BLaER1 treated with 17β-estradiol and CSF1 and Interleukin-3, amounts not matched to agents 10 nM and 100 nM (cell line): ENCODE data around the gene SHROOM3.
A peak's percentile ranks its signal among the peaks of the same experiment; 100 is the strongest.

ENCODE experiments used
- H3K27ac ChIP-seq, 11 experiments: shearing (Covaris generic); formaldehyde crosslinking; 2 replicates each; pipeline ENCODE4 v1.8.1; 2022
- H3K27me3 ChIP-seq, 11 experiments: shearing (Covaris generic); formaldehyde crosslinking; 2 replicates each; pipeline ENCODE4 v1.8.1; 2022
- H3K36me3 ChIP-seq, 11 experiments: shearing (Covaris generic); formaldehyde crosslinking; 2 replicates each; pipeline ENCODE4 v1.8.1; 2022
- H3K4me1 ChIP-seq, 10 experiments: shearing (Covaris generic); formaldehyde crosslinking; 2 replicates each; pipeline ENCODE4 v1.8.1; 2022
- H3K4me2 ChIP-seq, 11 experiments: shearing (Covaris generic); formaldehyde crosslinking; 2 replicates each; pipeline ENCODE4 v1.8.1; 2022
- H3K4me3 ChIP-seq, 10 experiments: shearing (Covaris generic); formaldehyde crosslinking; 2 replicates each; pipeline ENCODE4 v1.8.1; 2022
- H3K9ac ChIP-seq, 11 experiments: shearing (Covaris generic); formaldehyde crosslinking; 2 replicates each; pipeline ENCODE4 v1.8.1; 2022
- H3K9me3 ChIP-seq, 11 experiments: shearing (Covaris generic); formaldehyde crosslinking; replicated peaks in 1 of 11; 2 replicates each; pipeline ENCODE4 v1.8.1; 2022
- H4K20me1 ChIP-seq, 11 experiments: shearing (Covaris generic); formaldehyde crosslinking; 2 replicates each; pipeline ENCODE4 v1.8.1; 2022
- Cebpa-rat ChIP-seq, 11 experiments: shearing (Covaris generic); IDR thresholded peaks; 2 replicates each; pipeline ENCODE4 v1.8.1; 2022

The SHROOM3 gene

GRCh38 chr4:76457885-76458284, 22.9 kb downstream of the SHROOM3 start:
- Histone ChIP-seq H3K9me3 (peaks cover 2 to 10% (median 5%) of the 10 kb centered on the region in 11 experiments; a peak in 20 of 22 replicates), H3K9ac (no peak overlapping the region), H4K20me1 (no peaks in the 10 kb centered on the region), H3K4me2 (no peak overlapping the region), H3K27me3 (no peaks in the 10 kb centered on the region), H3K36me3 (no peaks in the 10 kb centered on the region), H3K27ac (no peak overlapping the region), H3K4me1 (no peaks in the 10 kb centered on the region), H3K4me3 (no peak overlapping the region)
- no peak for TF ChIP-seq Cebpa-rat (IDR thresholded peaks at IDR 0.05)

- no peak for TF ChIP-seq Cebpa-rat (IDR thresholded peaks at IDR 0.05)
- H3K4me3 ChIP-seq = no peak overlapping the region
- peaks cover 7 to 14% (median 10%) of the 10 kb centered on the region in 11 experiments for H3K9me3 ChIP-seq
- H3K36me3 ChIP-seq = no peaks in the 10 kb centered on the region; a peak in 1 of 22 replicates
- H3K27me3 ChIP-seq = no peaks in the 10 kb centered on the region
- no peak overlapping the region for H3K4me2 ChIP-seq
- H3K27ac ChIP-seq = no peak overlapping the region
- H4K20me1 ChIP-seq = no peaks in the 10 kb centered on the region
- H3K4me1 ChIP-seq = no peaks in the 10 kb centered on the region
- H3K9ac ChIP-seq = no peak overlapping the region
These were observed 23.3 kb downstream of the SHROOM3 start for GRCh38 chr4:76458297-76458696.

DNA sequence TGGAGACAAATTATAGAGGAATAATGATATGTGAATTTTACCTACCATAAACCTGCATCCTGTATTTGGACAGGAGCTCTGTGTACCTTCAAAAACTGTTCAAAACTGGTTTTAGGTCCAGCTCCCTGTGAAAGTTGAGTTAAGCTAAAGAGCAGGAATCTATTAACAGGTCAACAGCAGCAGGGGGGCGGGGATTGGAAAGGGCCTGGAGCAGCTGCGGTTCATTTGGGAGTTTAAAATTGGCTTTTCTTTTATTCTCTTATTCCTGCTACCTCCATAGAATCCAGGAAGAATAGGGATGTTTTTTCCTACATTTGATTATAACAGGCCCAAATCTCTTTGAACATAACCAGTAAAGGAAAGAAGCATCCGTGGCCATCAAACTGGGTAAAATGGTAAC, 23.8 kb downstream of the SHROOM3 start:
- no peak for TF ChIP-seq Cebpa-rat (IDR thresholded peaks at IDR 0.05)
- Histone ChIP-seq H3K9me3 (peaks cover 12 to 20% (median 15%) of the 10 kb centered on the region in 11 experiments), H3K4me1 (no peaks in the 10 kb centered on the region), H3K4me3 (no peak overlapping the region), H3K27ac (no peak overlapping the region), H3K4me2 (no peak overlapping the region), H3K27me3 (no peaks in the 10 kb centered on the region), H3K36me3 (no peaks in the 10 kb centered on the region; a peak in 4 of 22 replicates), H4K20me1 (no peaks in the 10 kb centered on the region), H3K9ac (no peak overlapping the region)

DNA sequence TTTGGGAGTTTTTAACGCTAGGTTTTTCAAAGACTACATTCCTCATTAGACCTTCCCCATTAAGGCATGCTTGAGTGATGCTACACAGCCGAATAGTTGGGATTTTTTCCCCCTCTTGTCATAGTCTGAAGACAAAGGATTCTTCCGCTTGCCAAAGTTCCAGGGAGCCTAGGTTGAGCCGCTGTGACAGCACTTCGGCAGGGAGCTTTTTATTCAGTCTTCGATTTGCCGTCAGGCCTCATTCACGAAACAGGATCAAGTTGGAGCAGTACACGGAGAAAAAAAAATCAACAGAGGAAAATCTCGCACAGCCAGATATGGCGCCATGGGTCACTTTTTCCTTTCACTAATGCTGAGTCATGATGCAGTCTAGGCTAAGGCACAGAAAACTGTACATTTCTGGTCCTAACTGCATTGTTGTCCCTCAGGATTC, 24.3 kb downstream of the SHROOM3 start:
- H3K27ac ChIP-seq = no peak overlapping the region
- H3K4me2 ChIP-seq = no peak overlapping the region
- no peaks in the 10 kb centered on the region for H3K27me3 ChIP-seq
- peaks cover 17 to 25% (median 20%) of the 10 kb centered on the region in 11 experiments for H3K9me3 ChIP-seq
- H4K20me1 ChIP-seq = no peaks in the 10 kb centered on the region
- H3K4me1 ChIP-seq = no peaks in the 10 kb centered on the region
- no peak overlapping the region for H3K4me3 ChIP-seq
- no peak for TF ChIP-seq Cebpa-rat (IDR thresholded peaks at IDR 0.05)
- no peak overlapping the region for H3K9ac ChIP-seq
- H3K36me3 ChIP-seq = no peaks in the 10 kb centered on the region; a peak in 4 of 22 replicates

DNA sequence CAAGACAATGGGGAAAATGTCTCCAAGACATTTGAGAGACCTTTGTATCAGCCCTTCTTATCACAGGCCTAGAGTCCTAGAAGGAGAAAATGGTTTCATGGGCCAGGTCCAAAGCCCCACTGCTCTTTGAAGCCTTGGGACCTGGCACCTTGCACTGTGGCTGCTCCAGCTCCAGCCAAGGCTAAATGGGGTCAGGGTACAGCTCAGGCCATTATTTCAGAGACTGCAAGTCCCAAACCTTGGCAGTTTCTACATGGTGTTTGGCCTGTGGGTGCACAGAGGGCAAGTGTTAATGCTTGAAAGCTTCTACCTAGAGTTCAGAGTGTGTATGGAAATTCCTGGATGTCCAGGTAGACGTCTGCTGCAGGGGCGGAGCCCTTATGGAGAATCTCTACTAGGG, 28.5 kb downstream of the SHROOM3 start:
- H3K4me3 ChIP-seq = peak overlapping the region in 1 of 10 experiments; percentile 22; a peak in 2 of 20 replicates
- no peak overlapping the region for H3K27ac ChIP-seq
- no peak overlapping the region for H3K9ac ChIP-seq
- H3K4me1 ChIP-seq = no peaks in the 10 kb centered on the region
- no peaks in the 10 kb centered on the region for H4K20me1 ChIP-seq
- H3K4me2 ChIP-seq = no peak overlapping the region
- no peaks in the 10 kb centered on the region; a peak in 4 of 22 replicates for H3K36me3 ChIP-seq
- H3K27me3 ChIP-seq = no peaks in the 10 kb centered on the region
- H3K9me3 ChIP-seq = peaks cover 25 to 36% (median 30%) of the 10 kb centered on the region in 11 experiments
- no peak for TF ChIP-seq Cebpa-rat (IDR thresholded peaks at IDR 0.05)

GRCh38 chr4:76470064-76470463, 35.0 kb downstream of the SHROOM3 start:
- Histone ChIP-seq H3K27ac (no peak overlapping the region), H3K36me3 (no peaks in the 10 kb centered on the region), H3K9me3 (peaks cover 0 to 5% (median 4%) of the 10 kb centered on the region in 11 experiments; a peak in 6 of 22 replicates), H3K4me3 (no peak overlapping the region), H3K4me2 (no peak overlapping the region), H3K4me1 (no peaks in the 10 kb centered on the region), H4K20me1 (no peaks in the 10 kb centered on the region), H3K27me3 (no peaks in the 10 kb centered on the region), H3K9ac (no peak overlapping the region)
- TF ChIP-seq Cebpa-rat (IDR thresholded peaks at IDR 0.05) = no peak

GRCh38 chr4:76470532-76470931, 35.5 kb downstream of the SHROOM3 start:
- Histone ChIP-seq H3K9ac (no peak overlapping the region), H3K4me1 (no peaks in the 10 kb centered on the region), H3K4me3 (no peak overlapping the region), H3K36me3 (no peaks in the 10 kb centered on the region), H4K20me1 (no peaks in the 10 kb centered on the region), H3K4me2 (no peak overlapping the region), H3K9me3 (peaks cover 0 to under 1% (median 0%) of the 10 kb centered on the region in 11 experiments; a peak in 1 of 22 replicates), H3K27ac (no peak overlapping the region), H3K27me3 (no peaks in the 10 kb centered on the region)
- TF ChIP-seq Cebpa-rat (IDR thresholded peaks at IDR 0.05) = no peak

DNA sequence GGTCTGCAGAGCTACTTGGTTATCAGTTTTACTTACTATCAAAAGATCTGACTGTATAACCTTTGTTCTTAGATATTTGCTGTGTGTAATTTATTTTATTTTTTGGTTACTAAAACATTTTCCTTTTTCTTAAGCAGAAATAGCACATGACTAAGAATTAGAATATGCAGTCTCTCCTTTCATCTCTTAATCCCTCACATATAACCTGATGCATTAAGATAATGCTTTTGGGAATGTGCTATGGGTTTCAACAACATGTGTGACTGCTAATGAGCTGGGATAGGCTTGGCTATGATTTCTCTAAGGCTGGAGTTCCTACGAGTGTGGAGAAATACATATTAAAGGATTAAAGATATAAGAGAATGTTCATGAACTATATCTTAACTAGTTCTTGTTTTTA, 41.5 kb downstream of the SHROOM3 start:
- Histone ChIP-seq H3K27me3 (no peaks in the 10 kb centered on the region), H3K9ac (no peak overlapping the region), H3K36me3 (no peaks in the 10 kb centered on the region), H3K4me3 (no peak overlapping the region), H3K9me3 (peaks cover 12 to 36% (median 20%) of the 10 kb centered on the region in 11 experiments; a peak in 17 of 22 replicates), H3K27ac (no peak overlapping the region), H3K4me2 (no peak overlapping the region), H4K20me1 (no peaks in the 10 kb centered on the region), H3K4me1 (no peaks in the 10 kb centered on the region)
- TF ChIP-seq Cebpa-rat (IDR thresholded peaks at IDR 0.05) = no peak

DNA sequence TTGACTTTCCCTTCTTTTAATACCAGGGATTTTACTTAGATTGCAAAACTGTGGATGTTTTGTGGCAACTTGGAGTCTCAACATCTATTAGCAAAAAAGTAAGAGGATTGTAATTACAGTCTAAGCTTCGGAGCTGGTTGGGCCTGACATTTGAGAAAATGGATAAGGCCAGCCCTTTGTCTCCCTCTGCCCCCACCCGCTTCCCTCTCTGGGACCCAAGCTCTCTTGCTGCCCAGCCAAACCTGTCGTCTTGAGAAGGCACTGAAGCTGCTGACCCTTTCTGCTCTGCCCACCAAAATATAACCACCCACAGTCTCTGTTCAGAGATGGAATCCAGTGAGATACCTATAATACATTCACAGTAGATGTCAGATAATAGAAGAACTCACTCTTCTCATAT, 49.6 kb downstream of the SHROOM3 start:
- H3K9ac ChIP-seq = no peak overlapping the region
- no peaks in the 10 kb centered on the region for H3K27me3 ChIP-seq

DNA sequence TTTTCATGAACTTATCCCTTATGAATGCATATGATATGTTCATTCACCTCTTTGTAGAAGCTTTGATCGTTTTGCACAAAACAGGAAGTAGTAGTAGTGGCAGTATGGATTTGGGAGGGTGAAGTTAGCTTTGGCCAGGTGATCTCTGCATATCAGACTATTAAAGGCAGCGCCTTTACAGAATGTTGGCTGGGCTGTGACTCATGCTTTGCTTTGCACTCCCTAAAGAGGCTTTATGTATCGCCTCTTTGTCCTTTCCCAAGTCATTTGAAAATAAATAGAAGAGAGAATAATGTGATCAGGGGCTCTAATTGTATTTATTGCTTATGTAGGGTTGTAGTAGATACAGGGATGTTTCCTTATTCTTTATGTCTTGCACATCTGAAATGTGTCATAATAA, 50.4 kb downstream of the SHROOM3 start:
- Histone ChIP-seq H4K20me1 (no peaks in the 10 kb centered on the region), H3K4me3 (no peak overlapping the region), H3K4me1 (peaks cover 0 to 13% (median 10%) of the 10 kb centered on the region in 10 experiments; a peak in 11 of 20 replicates), H3K27me3 (no peaks in the 10 kb centered on the region), H3K27ac (no peak overlapping the region), H3K4me2 (no peak overlapping the region), H3K9me3 (peaks cover 8 to 22% (median 12%) of the 10 kb centered on the region in 11 experiments; a peak in 13 of 22 replicates), H3K36me3 (no peaks in the 10 kb centered on the region), H3K9ac (no peak overlapping the region)
- TF ChIP-seq Cebpa-rat (IDR thresholded peaks at IDR 0.05) = no peak

More for the DNA sequence above, 49.6 kb downstream of the SHROOM3 start:
- Histone ChIP-seq H4K20me1 (no peaks in the 10 kb centered on the region), H3K4me1 (peaks cover 0 to 10% (median 9%) of the 10 kb centered on the region in 10 experiments; a peak in 11 of 20 replicates), H3K4me3 (no peak overlapping the region), H3K9me3 (peaks cover under 1 to 28% (median 13%) of the 10 kb centered on the region in 11 experiments; a peak in 10 of 22 replicates), H3K4me2 (no peak overlapping the region), H3K27ac (no peak overlapping the region), H3K36me3 (no peaks in the 10 kb centered on the region)
- no peak for TF ChIP-seq Cebpa-rat (IDR thresholded peaks at IDR 0.05)
